Measurements from ENCODE around the gene VAPA. TPM values are rescaled to one million over a fixed set of nuclear protein-coding genes. Genes with fewer than 3 reads are reported as not detected.

VAPA gene
- total RNA-seq, 2 donors from 2014 or later: 122 to 168 TPM

- no peak overlapping the region for H3K27ac ChIP-seq (ENCODE audit: low read depth, low read length)
- H3K9ac ChIP-seq (ENCODE audit: extremely low read depth, low read length, poor library complexity, severe bottlenecking): no peak overlapping the region
- no peaks in the 10 kb centered on the region for H3K27me3 ChIP-seq (ENCODE audit: control insufficient read depth, insufficient read depth, low read length, poor library complexity, severe bottlenecking)
- DNase-seq: no peak
- H3K9me3 Mint-ChIP-seq: no peaks in the 10 kb centered on the region
- no peaks in the 10 kb centered on the region for H3K27me3 Mint-ChIP-seq (ENCODE audit: insufficient read depth)
- H3K27ac Mint-ChIP-seq: no peak overlapping the region
- no peaks in the 10 kb centered on the region for H3K4me1 ChIP-seq (ENCODE audit: control insufficient read depth, insufficient read depth, low read length)
- TF ChIP-seq CTCF (conservative IDR thresholded peaks at IDR 0.05): no peak
- peaks cover 31% of the 10 kb centered on the region for H3K36me3 Mint-ChIP-seq (ENCODE audit: low read depth)
- no peak overlapping the region for H3K4me3 ChIP-seq (ENCODE audit: low read length)
- H3K9me3 ChIP-seq (ENCODE audit: control insufficient read depth, low read length): no peaks in the 10 kb centered on the region
- peaks cover 2% of the 10 kb centered on the region for H3K4me1 Mint-ChIP-seq
- WGBS, 2 experiments (ENCODE audit: insufficient coverage in 1 of 2, insufficient read length in 1 of 2): 80 to 98% methylated on average over 1 to 2 of the region's 2 CpGs
- H3K36me3 ChIP-seq (ENCODE audit: control insufficient read depth, insufficient read depth, low read length): peaks cover 71% of the 10 kb centered on the region
- H3K4me3 Mint-ChIP-seq: no peak overlapping the region
These were observed 35.5 kb downstream of the VAPA start for GRCh38 chr18:9949315-9949714.

GRCh38 chr18:9949861-9950260, 36.0 kb downstream of the VAPA start:
- Mint-ChIP-seq H3K27me3 (ENCODE audit: insufficient read depth) (no peaks in the 10 kb centered on the region), H3K27ac (no peak overlapping the region), H3K9me3 (no peaks in the 10 kb centered on the region), H3K4me3 (no peak overlapping the region), H3K36me3 (ENCODE audit: low read depth) (peaks cover 34% of the 10 kb centered on the region), H3K4me1 (peaks cover 2% of the 10 kb centered on the region)
- no peak for TF ChIP-seq CTCF (conservative IDR thresholded peaks at IDR 0.05)
- Histone ChIP-seq H3K27me3 (ENCODE audit: control insufficient read depth, insufficient read depth, low read length, poor library complexity, severe bottlenecking) (no peaks in the 10 kb centered on the region), H3K4me3 (ENCODE audit: low read length) (no peak overlapping the region), H3K27ac (ENCODE audit: low read depth, low read length) (no peak overlapping the region), H3K9ac (ENCODE audit: extremely low read depth, low read length, poor library complexity, severe bottlenecking) (no peak overlapping the region), H3K4me1 (ENCODE audit: control insufficient read depth, insufficient read depth, low read length) (no peaks in the 10 kb centered on the region), H3K36me3 (ENCODE audit: control insufficient read depth, insufficient read depth, low read length) (peaks cover 71% of the 10 kb centered on the region), H3K9me3 (ENCODE audit: control insufficient read depth, low read length) (no peaks in the 10 kb centered on the region)
- 95 to 100% methylated on average over 3 to 5 of the region's 5 CpGs for WGBS, 2 experiments (ENCODE audit: insufficient coverage in 1 of 2, insufficient read length in 1 of 2)
- DNase-seq: no peak

DNA sequence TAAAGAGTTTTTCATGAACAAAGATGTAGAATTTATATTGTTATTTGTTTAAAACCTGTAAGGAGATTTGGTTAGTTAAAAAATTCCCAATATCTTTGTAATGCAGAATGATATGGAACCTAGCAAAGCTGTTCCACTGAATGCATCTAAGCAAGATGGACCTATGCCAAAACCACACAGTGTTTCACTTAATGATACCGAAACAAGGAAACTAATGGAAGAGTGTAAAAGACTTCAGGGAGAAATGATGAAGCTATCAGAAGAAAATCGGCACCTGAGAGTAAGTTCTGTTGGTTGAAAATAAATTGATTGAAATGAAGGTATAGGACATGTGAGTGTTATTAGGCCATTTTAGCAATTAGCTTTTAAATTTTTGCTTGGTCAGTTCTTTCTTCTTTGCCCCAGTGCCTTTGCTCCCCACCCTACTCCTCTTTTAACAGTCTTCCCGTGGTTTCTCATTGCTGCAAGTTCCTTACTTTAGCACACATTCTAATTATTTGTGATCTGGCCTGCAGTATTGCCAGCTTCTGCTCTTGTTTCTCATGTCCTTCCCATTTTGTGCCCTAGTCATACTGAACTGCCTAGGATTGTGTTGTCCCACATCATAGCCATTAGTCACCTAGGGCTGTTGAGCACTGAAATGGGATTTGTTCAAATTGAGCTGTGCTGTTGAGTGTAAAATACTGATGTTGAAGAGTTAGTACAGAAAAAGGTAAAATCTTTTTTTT, 36.6 kb downstream of the VAPA start:
- Histone ChIP-seq H3K9ac (ENCODE audit: extremely low read depth, low read length, poor library complexity, severe bottlenecking) (no peak overlapping the region), H3K4me1 (ENCODE audit: control insufficient read depth, insufficient read depth, low read length) (no peaks in the 10 kb centered on the region), H3K9me3 (ENCODE audit: control insufficient read depth, low read length) (no peaks in the 10 kb centered on the region), H3K27ac (ENCODE audit: low read depth, low read length) (no peak overlapping the region), H3K36me3 (ENCODE audit: control insufficient read depth, insufficient read depth, low read length) (peaks cover 74% of the 10 kb centered on the region), H3K27me3 (ENCODE audit: control insufficient read depth, insufficient read depth, low read length, poor library complexity, severe bottlenecking) (no peaks in the 10 kb centered on the region), H3K4me3 (ENCODE audit: low read length) (no peak overlapping the region)
- Mint-ChIP-seq H3K9me3 (no peaks in the 10 kb centered on the region), H3K27ac (peak overlapping the region; percentile 6), H3K27me3 (ENCODE audit: insufficient read depth) (no peaks in the 10 kb centered on the region), H3K4me3 (no peak overlapping the region), H3K4me1 (peaks cover 2% of the 10 kb centered on the region), H3K36me3 (ENCODE audit: low read depth) (peaks cover 34% of the 10 kb centered on the region)
- TF ChIP-seq CTCF (conservative IDR thresholded peaks at IDR 0.05): no peak
- DNase-seq: no peak
- WGBS, 2 experiments (ENCODE audit: insufficient coverage in 1 of 2, insufficient read length in 1 of 2): 94 to 95% methylated on average over 3 of the region's 3 CpGs

Measured in endodermal cell (in vitro differentiated cells).